A549 (cell line): Measurements from ENCODE around the gene GRAMD2B.

Experiments
- BHLHE40 ChIP-seq: IDR thresholded peaks from 2 replicates; pipeline ENCODE4 v1.6.1; 2012; ENCODE audit warnings: low read depth, low read length, inconsistent platforms
- CEBPB ChIP-seq, 2 experiments: fragments of >200 bp in 1 of 2; sonication (Bioruptor Twin) in 1 of 2; formaldehyde crosslinking in 1 of 2; IDR thresholded peaks; 2 replicates each; pipeline ENCODE4 v1.6.1; 2012 to 2016
- CTCF ChIP-seq: fragments of >200 bp; sonication (Bioruptor Twin); formaldehyde crosslinking; IDR thresholded peaks from 3 replicates; pipeline ENCODE4 v1.5.1; 2016
- EP300 ChIP-seq, 2 experiments: fragments of >200 bp; sonication (Bioruptor Twin); formaldehyde crosslinking; IDR thresholded peaks; 2 replicates in 1 of 2; 3 replicates in 1 of 2; pipeline ENCODE4 v1.6.1; 2016 to 2017
- JUNB ChIP-seq: fragments of >200 bp; sonication (Bioruptor Twin); formaldehyde crosslinking; IDR thresholded peaks from 2 replicates; pipeline ENCODE4 v1.6.1; 2016
- POLR2A ChIP-seq: IDR thresholded peaks from 2 replicates; pipeline ENCODE4 v1.6.1; 2012; ENCODE audit warnings: mild to moderate bottlenecking, low read length
- REST ChIP-seq: fragments of 200-600 bp; sonication (generic); IDR thresholded peaks from 2 replicates; pipeline ENCODE4 v1.6.1; 2016; ENCODE audit warnings: antibody characterized with exemption, mild to moderate bottlenecking, moderate library complexity
- SMC3 ChIP-seq: fragments of >200 bp; sonication (Bioruptor Twin); formaldehyde crosslinking; IDR thresholded peaks from 3 replicates; pipeline ENCODE4 v1.6.1; 2018; ENCODE audit warnings: inconsistent platforms
- TFCP2L1 ChIP-seq: fragments of 250-450 bp; sonication (Bioruptor Pico); IDR thresholded peaks from 2 replicates; pipeline ENCODE4 v1.5.0; 2021; ENCODE audit warnings: mild to moderate bottlenecking
- USF2 ChIP-seq: fragments of 450-650 bp; IDR thresholded peaks from 2 replicates; pipeline ENCODE4 v1.6.1; 2014; ENCODE audit warnings: antibody characterized with exemption
- ZC3H11A ChIP-seq: fragments of 450-650 bp; IDR thresholded peaks from 2 replicates; pipeline ENCODE4 v1.6.1; 2014; ENCODE audit warnings: antibody characterized with exemption, mild to moderate bottlenecking
- ZSCAN20 ChIP-seq: fragments of 250-450 bp; sonication (Bioruptor Pico); IDR thresholded peaks from 2 replicates; pipeline ENCODE4 v1.8.0; 2022; ENCODE audit warnings: mild to moderate bottlenecking, moderate library complexity

GRCh38 chr5:126403876-126404275, 19.3 kb upstream of the GRAMD2B start:
- no peak for TF ChIP-seq CTCF
- TF ChIP-seq ZC3H11A = no peak
- no peak for TF ChIP-seq JUNB
- no peak for TF ChIP-seq BHLHE40
- no peak for TF ChIP-seq USF2
- no peak for TF ChIP-seq EP300 (IDR thresholded peaks at IDR 0.05)
- TF ChIP-seq REST = no peak
- no peak for TF ChIP-seq SMC3
- no peak for TF ChIP-seq POLR2A
- TF ChIP-seq TFCP2L1 (CRISPR knock-in tag) = no peak
- no peak for TF ChIP-seq ZSCAN20 (CRISPR knock-in tag)
- TF ChIP-seq CEBPB (IDR thresholded peaks at IDR 0.05) = no peak
